Cardiac muscle cell (in vitro differentiated cells and primary cell): ENCODE results near the gene MTIF3. TPM values are rescaled to one million over a fixed set of nuclear protein-coding genes. Genes with fewer than 3 reads are reported as not detected.

ENCODE experiments used
- DNase-seq, 2 donors: peaks; one replicate each; pipeline versions ENCODE4 v3.0.0 to v3.0.0-alpha.2; 2010 to 2017; ENCODE audit warnings: low read depth in 1 of 2, low spot score in 1 of 2
- H3K27ac ChIP-seq: fragments of 200-600 bp; sonication (generic); 2 replicates; pipeline ENCODE4 v1.5.1; 2016
- H3K27me3 ChIP-seq: fragments of 200-600 bp; sonication (generic); 2 replicates; pipeline ENCODE4 v1.6.0; 2016; ENCODE audit warnings: control low read depth
- H3K36me3 ChIP-seq: fragments of 200-600 bp; sonication (generic); 2 replicates; pipeline ENCODE4 v1.5.1; 2016; ENCODE audit warnings: control low read depth
- H3K4me1 ChIP-seq: fragments of 200-600 bp; sonication (generic); 2 replicates; pipeline ENCODE4 v1.8.1; 2017; ENCODE audit warnings: low read depth, mild to moderate bottlenecking, mixed run types
- H3K4me3 ChIP-seq: fragments of 200-600 bp; sonication (generic); 2 replicates; pipeline ENCODE4 v1.5.1; 2016; ENCODE audit warnings: mild to moderate bottlenecking
- H3K9me3 ChIP-seq: fragments of 200-600 bp; sonication (generic); 2 replicates; pipeline ENCODE4 v1.5.1; 2017; ENCODE audit warnings: low read depth, mild to moderate bottlenecking, control low read depth
- polyA plus RNA-seq: library from polyadenylated mRNA; unstranded; fragments of >200 nt; fragmentation: Nextera tagmentation; extraction: Ambion mirVana; gene quantifications from 2 replicates; pipeline ENCODE4 v1.2.1, GENCODE V29; 2016
- total RNA-seq: library from RNA; depleted of rRNA; stranded (reverse); fragments of >200 nt; gene quantifications from 2 replicates; pipeline ENCODE4 v1.2.3, GENCODE V29; 2016
- TF ChIP-seq, protein P1 (sequence below): IDR thresholded peaks from 2 replicates; pipeline ENCODE4 v1.5.1; 2012; ENCODE audit warnings: low read depth, mild to moderate bottlenecking, low read length

MTIF3 gene, protein sequence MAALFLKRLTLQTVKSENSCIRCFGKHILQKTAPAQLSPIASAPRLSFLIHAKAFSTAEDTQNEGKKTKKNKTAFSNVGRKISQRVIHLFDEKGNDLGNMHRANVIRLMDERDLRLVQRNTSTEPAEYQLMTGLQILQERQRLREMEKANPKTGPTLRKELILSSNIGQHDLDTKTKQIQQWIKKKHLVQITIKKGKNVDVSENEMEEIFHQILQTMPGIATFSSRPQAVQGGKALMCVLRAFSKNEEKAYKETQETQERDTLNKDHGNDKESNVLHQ
- 49.4 and 55.5 TPM in 2 replicates for total RNA-seq
- polyA plus RNA-seq = 66.2 and 72.8 TPM in 2 replicates

DNA sequence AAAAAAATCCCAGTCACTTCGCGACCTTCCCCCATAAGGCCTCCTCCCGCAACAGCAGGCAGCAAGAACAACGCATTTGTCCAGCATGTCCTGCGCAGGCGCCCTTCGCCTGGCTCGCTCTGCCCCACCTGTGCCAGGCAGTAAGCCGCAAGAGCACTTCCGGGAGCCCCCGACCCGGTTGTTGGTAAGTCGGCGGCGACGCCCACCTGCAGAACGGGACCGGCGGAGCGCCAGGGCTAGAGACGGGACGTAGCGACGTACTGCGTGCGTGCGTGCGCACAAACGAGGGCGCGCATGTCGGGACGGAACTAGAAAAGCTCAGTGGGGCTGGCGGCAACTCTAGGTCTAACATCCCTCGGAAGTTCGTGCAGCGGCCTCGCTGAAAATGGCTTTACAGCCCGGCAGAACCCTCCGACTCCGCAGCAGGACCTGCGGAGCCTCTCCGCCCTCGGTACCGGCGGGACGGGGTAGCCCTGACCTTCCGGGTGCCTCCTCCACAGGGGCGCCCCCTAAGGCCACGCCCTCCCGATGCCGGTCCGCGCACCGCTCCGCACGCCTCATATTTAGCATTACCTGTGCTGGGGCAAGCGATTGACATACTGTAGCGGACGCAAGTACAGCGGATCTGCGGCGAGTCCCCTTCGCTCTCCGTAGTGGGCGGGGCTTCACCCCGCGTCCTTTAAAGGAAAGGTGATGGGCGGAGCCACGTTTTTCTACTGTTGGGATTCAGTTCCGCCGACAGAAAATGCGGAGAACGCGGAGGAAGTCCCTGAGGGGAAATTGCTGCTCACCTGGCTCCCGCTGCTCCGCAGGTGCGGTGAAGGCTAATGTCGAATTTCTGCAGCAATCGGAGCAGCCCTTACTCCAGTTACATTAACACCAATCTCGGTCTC, at the start of gene MTIF3:
MTIF3 (minus strand) TSS at position 629 of the 893 bp plus-strand sequence. CDS start 10,116 bp downstream, outside the sequence.
- H3K4me3 ChIP-seq = peak within 1 kb of the TSS; percentile 52

DNA sequence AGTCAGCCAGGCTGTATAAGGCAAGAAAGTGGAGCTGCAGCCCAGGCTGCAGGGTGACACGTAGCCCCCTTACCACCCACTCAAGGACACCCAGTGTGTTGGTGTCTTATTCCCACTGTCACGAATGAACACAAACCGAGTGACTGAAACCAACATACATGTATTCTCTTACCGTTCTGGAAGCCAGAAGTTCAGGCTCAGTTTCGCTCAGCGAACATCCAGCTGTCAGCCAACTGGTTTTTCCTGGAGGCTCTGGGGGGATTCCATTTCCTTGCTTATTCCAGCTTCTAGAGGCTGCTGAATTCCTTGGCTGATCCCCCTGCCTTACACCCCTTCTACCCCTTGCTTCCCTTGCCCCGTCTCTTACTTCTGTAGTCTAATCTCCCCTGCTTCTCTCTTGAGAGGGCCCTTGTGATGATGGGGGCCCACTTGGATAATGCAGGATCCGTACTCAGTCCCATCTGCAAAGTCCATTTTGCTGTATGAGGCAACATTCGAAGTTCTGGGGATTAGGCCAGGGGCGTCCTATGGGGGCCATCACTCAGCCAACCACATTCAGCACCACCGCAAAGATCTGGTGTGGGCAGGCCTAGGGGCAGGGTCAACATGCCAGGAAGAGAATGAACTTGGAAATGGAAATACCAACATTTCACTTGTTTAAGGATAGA, 47.3 kb upstream of the MTIF3 start:
- Histone ChIP-seq H3K27me3 (no peaks in the 10 kb centered on the region), H3K9me3 (no peaks in the 10 kb centered on the region), H3K4me3 (no peak overlapping the region), H3K36me3 (no peaks in the 10 kb centered on the region), H3K27ac (no peak overlapping the region), H3K4me1 (peaks cover 11% of the 10 kb centered on the region)
- TF ChIP-seq, protein P1, sequence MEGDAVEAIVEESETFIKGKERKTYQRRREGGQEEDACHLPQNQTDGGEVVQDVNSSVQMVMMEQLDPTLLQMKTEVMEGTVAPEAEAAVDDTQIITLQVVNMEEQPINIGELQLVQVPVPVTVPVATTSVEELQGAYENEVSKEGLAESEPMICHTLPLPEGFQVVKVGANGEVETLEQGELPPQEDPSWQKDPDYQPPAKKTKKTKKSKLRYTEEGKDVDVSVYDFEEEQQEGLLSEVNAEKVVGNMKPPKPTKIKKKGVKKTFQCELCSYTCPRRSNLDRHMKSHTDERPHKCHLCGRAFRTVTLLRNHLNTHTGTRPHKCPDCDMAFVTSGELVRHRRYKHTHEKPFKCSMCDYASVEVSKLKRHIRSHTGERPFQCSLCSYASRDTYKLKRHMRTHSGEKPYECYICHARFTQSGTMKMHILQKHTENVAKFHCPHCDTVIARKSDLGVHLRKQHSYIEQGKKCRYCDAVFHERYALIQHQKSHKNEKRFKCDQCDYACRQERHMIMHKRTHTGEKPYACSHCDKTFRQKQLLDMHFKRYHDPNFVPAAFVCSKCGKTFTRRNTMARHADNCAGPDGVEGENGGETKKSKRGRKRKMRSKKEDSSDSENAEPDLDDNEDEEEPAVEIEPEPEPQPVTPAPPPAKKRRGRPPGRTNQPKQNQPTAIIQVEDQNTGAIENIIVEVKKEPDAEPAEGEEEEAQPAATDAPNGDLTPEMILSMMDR = no peak
- DNase-seq = no peak

More for the DNA sequence above, at the start of gene MTIF3:
- Histone ChIP-seq H3K27ac (peak within 1 kb of the TSS; percentile 89), H3K4me1 (peaks cover under 1% of the 10 kb centered on the region), H3K36me3 (no peaks in the 10 kb centered on the region), H3K27me3 (peaks cover 26% of the 10 kb centered on the region), H3K9me3 (no peaks in the 10 kb centered on the region)
- TF ChIP-seq, protein P1 = no peak
- peak; percentile 92 to 97 for DNase-seq

DNA sequence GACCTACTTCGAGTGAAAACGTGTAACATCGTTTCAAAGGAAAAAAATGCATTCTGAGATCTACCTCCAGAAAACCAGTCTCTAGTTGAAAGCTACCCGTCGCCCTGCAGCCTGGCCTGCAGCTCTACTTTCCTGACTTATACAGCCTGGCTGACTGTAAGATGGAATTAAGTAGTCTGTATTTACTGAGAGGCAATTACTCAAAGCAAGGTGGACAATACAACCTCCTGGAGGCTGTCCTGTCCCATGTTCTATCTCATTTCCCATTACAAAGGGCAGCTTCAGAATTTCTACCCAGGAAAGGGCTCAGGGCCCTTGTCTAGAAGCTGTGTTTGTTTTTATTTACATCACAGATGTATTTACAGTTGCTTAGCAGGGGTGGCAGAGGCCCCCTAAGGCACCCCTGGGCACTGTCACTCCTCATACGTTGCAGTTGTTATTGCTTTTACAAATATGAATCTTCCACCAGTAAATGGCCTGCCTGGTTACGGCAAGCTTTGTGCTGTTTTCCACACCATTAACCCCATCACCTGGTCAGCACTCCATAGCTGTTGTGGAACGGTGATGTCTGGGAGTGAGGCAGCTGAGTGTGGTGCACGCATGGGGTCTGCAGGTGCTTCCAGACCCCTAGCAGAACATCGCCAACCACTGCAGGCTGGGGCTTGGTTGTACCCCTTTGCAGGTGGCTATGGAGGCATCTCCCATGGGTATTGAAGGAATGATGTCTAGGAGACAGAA, 46.3 kb upstream of the MTIF3 start:
- Histone ChIP-seq H3K9me3 (no peaks in the 10 kb centered on the region), H3K27ac (no peak overlapping the region), H3K27me3 (no peaks in the 10 kb centered on the region), H3K4me1 (peaks cover 11% of the 10 kb centered on the region), H3K36me3 (no peaks in the 10 kb centered on the region), H3K4me3 (no peak overlapping the region)
- TF ChIP-seq, protein P1 = no peak
- DNase-seq = no peak

DNA sequence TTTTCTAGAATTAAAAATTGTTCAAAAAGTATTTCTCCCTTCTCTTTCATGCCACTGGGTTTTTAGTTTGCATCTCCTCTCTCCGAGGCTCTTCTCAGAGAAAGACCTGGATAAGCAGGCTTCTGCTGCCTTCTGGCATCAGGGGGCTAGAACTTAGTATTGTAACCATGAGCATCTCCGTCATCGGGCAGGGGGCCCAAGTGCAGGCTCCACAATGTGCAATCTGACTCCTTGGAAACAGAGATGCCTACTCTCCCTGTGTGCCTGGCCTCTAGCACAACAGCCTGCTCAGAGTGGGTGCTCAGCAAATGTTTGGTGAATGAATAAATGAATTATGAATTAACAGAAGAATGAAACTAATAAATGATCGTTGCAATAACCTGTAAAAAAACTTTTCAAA, 45.6 kb upstream of the MTIF3 start:
- Histone ChIP-seq H3K4me3 (no peak overlapping the region), H3K36me3 (no peaks in the 10 kb centered on the region), H3K27ac (no peak overlapping the region), H3K4me1 (peaks cover 4% of the 10 kb centered on the region), H3K9me3 (no peaks in the 10 kb centered on the region), H3K27me3 (no peaks in the 10 kb centered on the region)
- TF ChIP-seq, protein P1 = no peak
- no peak for DNase-seq

DNA sequence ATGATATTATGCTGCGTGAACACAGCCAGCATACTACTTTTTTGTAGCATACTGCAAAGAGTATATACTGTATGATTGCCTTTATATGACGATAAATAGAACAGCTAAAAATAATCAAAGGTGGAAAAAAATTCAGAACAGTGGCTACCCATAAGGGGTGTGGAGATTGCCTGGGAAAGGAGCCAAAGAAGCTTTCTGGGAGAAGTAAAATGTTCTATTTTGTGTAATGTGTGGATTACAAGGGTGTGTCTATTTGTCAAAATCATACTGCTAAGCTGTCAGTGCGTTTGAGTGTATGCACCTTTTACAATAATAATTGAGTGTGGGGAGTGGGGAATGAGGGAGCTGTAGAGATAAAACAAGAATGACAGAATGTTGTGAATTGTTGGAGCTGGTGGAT, 45.2 kb upstream of the MTIF3 start:
- TF ChIP-seq, protein P1 = no peak
- H3K27me3 ChIP-seq = no peaks in the 10 kb centered on the region
- H3K9me3 ChIP-seq = no peaks in the 10 kb centered on the region
- H3K36me3 ChIP-seq = no peaks in the 10 kb centered on the region
- no peak overlapping the region for H3K27ac ChIP-seq
- H3K4me1 ChIP-seq = no peaks in the 10 kb centered on the region
- H3K4me3 ChIP-seq = no peak overlapping the region
- DNase-seq = no peak
